IPS DF 4.7 (cell line): Measurements from ENCODE around the gene FBRS.

Experiments
- DNase-seq: peaks from one replicate; pipeline ENCODE4 v3.0.0-alpha.2; 2013; ENCODE audit warnings: low spot score; ENCODE audit errors: extremely low read depth

FBRS gene

GRCh38 chr16:30644334-30644830, 13.8 kb upstream of the FBRS start:
- no peak for DNase-seq

- no peak for DNase-seq
These were observed 12.5 kb upstream of the FBRS start for GRCh38 chr16:30645727-30646126.

GRCh38 chr16:30647274-30647571, 11.0 kb upstream of the FBRS start:
- no peak for DNase-seq

DNA sequence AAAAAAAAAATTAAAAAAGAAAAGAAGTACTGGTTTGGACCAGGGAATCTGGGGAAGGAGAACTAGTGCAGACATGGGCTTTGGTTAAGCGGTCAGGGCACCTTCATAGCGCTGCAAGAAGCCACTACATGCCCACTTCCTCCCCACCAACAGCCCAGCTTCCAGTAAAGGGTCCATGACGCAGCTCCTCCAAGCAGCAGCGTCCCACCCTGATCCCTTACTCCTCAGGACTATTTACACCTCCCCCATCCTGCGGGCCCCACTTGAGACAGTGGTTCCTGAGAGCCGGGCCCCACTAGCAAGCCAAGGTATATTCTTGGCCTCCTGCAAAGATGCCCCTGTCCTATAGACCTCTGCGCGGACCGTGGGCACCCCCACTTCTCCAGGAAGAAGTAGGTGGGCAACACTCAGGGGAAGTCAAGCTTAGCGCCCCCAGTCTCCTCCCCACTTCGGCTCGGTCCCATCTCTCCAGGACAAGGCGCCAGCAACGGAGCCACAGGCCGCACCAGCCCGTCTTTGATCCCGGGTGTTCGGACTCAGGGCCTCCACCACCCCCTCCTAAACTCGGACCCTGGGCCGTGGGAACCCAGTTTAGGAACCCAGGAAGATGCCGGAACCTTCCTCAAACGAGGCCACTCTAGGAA, 8.4 kb upstream of the FBRS start:
- no peak for DNase-seq

DNA sequence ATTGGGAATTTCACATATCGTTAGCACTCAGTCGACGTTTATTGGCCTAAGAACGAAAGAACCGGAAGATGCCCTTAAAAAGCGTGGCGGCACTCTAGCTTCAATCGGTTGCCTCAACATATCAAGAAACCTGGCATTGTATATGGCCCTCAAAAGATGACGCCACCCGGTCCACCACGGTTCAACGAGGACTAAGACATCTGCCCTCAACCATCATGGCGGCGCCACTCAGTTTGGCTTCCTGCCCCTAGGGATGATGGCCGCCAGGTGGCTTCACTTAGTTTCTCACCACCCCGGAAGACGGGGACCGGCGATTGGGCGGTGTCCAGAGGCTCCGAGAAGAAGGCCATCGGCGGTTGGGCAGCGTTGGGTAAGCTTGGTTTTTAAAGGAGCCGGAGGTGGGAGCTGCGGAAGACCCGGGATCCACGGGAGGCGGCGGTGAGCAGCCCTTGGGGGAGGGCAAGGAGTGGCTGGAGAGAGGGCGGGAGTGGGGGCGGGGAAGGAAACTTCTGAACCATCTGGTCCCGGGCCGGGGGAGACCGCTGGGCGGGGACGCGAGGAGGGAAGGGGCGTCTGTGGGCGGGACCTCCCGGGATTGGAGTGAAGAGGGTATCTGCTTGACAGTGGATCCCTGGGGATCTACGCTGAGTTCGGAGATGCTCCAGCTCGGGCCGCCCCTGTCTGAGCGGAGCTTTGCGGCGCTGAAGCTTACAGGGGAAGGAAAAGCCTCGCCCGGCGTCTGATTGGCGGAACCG, 7.7 kb upstream of the FBRS start, which contains the start of gene PRR14:
TSS of gene PRR14 (plus strand) at position 592 of the 755 bp plus-strand sequence. CDS start 686 bp downstream, outside the sequence.
- peak; percentile 99 for DNase-seq

- DNase-seq, result no peak
These were observed 6.9 kb upstream of the FBRS start for GRCh38 chr16:30651124-30652004.

- no peak for DNase-seq
These were observed 6.3 kb upstream of the FBRS start for GRCh38 chr16:30652005-30652296.

- DNase-seq, result no peak
These were observed 5.5 kb upstream of the FBRS start for GRCh38 chr16:30652718-30653117.

DNA sequence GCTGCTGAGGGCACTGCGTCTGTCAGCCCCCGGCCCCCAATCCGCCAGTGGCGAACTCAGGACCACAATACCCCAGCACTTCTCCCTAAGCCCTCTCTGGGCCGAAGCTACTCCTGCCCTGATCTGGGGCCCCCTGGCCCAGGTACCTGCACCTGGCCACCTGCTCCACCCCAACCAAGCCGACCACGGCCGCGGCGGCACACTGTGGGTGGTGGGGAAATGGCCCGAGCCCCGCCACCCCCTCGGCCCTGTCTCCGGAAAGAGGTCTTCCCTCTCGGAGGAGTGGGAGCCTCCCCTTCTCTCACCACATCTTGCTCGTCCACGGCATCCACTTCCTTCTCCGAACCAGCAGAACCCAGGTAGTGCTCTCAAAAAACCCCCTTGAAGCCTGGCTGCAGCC, 3.4 kb upstream of the FBRS start:
- no peak for DNase-seq

GRCh38 chr16:30655815-30656347, 2.4 kb upstream of the FBRS start:
- DNase-seq, result no peak

GRCh38 chr16:30656388-30656787, 1.8 kb upstream of the FBRS start:
- no peak for DNase-seq

- no peak for DNase-seq
These were observed 1.0 kb upstream of the FBRS start for GRCh38 chr16:30656974-30657865.

DNA sequence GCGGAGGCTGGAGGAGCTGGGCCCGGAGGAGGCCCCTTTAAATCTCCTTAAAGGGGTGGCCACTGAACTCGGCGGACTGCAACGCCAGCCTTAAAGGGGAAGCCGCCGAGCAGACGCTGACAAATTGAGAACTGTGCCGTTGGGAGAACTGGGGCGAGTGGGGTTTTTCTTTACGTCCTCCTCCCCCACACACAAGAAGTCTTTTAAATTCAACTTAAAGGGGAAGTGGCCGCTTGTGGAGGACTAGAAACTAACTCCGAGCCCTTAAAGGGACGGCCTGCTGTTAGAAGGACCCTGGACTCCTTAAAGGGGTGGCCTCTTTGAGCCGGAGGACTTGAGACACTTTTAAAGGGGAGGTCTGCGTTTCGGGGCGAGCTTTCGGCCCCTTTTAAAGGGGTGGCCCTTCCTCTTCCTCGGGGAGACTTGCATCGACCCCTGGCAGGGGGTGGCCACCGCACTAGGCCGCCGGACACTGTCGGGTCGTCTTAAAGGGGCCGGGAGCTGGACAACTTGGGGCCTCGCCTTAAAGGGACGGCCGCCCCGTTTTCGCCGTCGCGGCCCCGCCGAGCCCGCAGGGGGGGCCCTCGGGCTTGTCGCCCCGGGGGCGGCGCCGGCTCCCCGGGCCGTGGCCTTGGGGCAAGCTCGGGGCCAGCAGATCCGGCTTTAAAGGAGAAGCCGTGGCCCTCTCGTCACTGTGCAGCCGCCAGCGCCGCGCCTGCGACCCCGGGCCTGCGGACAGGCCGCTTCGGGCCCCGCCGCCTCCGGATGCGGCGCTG, 688 bp downstream of the FBRS start:
- DNase-seq, result no peak

DNA sequence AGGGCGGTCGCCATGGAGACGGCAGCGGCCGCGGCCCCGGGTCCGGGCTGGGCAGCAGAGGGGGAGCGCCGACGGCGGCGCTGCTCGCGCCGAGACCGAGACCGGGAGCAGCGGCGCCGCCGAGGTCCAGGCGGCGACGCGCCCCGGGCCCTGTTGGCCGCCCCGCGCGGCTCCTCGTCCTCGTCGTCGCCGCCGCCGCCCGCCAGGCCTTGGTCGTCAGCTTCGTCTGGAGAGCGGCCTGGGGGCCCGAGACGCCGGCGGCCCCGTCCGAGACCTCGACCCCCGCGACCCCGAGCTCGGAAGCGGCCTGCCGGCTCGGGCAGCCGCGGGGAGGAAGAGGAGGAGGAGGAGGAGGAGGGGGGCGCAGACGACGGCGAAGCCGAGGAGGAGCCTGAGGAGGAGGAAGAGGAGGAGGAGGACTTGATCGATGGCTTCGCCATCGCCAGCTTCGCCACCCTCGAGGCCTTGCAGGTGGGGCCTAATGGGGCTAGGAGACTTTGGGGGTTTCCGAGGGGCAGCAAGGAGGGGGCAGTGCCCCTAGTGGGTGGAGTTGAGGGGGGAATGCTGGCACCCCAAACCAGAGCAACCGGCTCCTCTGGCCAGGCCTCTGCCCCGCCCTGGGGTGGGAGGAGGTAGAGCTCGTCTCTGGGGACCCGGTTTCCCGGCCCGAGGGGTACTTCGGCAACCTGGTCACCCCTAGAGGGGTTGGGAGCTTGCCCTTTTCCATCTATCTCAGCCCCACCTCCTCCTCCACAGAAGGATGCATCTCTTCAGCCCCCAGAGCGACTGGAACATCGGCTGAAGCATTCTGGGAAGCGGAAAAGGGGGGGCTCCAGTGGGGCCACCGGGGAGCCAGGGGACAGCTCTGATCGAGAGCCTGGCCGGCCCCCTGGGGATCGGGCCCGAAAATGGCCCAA, 1.5 kb downstream of the FBRS start:
- DNase-seq, result no peak

DNA sequence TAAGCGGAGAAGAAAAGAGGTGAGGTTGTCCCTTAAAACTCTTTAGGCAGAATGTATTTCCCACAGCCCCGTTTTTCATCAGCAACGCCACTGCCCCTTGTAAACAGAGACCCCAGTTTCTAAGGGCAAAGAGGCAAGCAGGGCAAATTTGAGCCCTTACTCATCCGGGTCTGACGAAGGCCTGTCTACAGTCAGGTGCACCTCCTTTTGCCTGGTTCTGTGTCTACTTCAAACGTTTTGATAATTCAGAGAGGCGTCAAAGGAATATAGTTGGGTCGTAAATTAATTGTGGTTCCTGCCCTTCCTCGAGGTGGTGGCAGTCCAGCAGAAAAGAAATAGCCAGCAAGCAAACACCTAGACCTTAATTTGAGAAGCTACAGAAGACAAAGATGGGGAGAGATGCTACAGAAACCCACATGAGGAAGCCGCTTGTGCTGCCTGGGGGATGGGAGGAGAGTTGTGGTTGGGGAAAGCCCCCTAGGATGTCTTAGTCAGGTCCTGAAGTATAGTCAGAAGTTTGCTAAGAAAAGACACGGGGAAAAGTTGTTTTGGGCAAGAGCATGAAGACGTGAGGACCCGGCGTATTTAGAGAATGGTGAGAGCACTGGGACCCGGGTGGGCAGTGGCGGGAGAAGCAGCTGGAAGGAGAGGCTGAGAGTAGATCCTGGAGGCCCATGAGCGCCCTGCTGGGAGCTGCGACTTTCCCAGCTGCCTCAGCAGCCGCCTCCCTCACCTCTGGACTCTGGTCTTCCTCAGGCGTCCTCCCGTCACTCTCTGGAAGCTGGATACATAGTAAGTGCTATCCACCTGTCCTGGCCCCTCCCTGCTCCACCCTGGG, 2.4 kb downstream of the FBRS start:
- no peak for DNase-seq

DNA sequence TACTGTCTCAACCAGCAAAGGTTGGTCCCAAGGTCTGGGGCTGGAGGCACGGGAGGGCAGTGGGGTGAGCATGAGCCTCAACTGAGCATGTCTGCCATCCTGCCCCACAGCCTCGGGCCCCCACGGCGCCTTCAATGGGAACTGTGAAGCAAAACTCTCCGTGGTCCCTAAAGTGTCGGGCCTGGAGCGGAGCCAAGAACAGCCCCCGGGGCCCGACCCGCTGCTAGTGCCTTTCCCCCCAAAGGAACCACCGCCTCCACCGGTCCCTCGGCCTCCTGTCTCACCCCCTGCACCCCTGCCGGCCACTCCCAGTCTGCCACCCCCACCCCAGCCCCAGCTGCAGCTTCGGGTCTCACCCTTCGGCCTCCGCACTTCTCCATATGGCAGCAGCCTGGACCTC, 4.2 kb downstream of the FBRS start:
- DNase-seq, result no peak

GRCh38 chr16:30663038-30663437, 4.8 kb downstream of the FBRS start:
- DNase-seq, result no peak

GRCh38 chr16:30663820-30664219, 5.6 kb downstream of the FBRS start:
- no peak for DNase-seq
